Lower leg skin (tissue), 4 donors: ENCODE measurements around the gene STIM1. TPM values are rescaled to one million over a fixed set of nuclear protein-coding genes. Genes with fewer than 3 reads are reported as not detected.

Experiments
- DNase-seq, 2 donors: peaks; one replicate each; pipeline ENCODE4 v3.0.0-alpha.2; 2019; ENCODE audit warnings: low spot score in 2 of 2
- H3K4me3 ChIP-seq: fragments of 200-600 bp; sonication (generic); 2 replicates; pipeline ENCODE4 v1.5.1; 2017; ENCODE audit warnings: mild to moderate bottlenecking, low read depth; ENCODE audit not compliant: poor library complexity, severe bottlenecking
- CTCF ChIP-seq, 3 donors: fragments of 450-650 bp; IDR thresholded peaks; one replicate each; pipeline ENCODE4 v1.5.1; 2016; ENCODE audit warnings: antibody characterized with exemption in 3 of 3, mild to moderate bottlenecking in 3 of 3, moderate library complexity in 2 of 3
- POLR2A ChIP-seq, 2 donors: fragments of 450-650 bp; IDR thresholded peaks; one replicate each; pipeline ENCODE4 v1.6.1; 2016 to 2017; ENCODE audit warnings: antibody characterized with exemption in 2 of 2, mild to moderate bottlenecking in 1 of 2, moderate library complexity in 1 of 2
- WGBS, 2 donors: methylation state at CpG; one replicate each; pipeline ENCODE4 v1.1.5; 2018; 5-methylcytosine and 5-hydroxymethylcytosine counted together
- intact Hi-C: fragments of 100-400 bp; cut with DNase I; formaldehyde crosslinking; loops from one replicate; pipeline ENCODE4 v1.15.0; 2023; ENCODE audit warnings: low total_unique reads
- total RNA-seq, 4 donors: library from RNA; depleted of rRNA; stranded (reverse); fragments of >200 nt; gene quantifications; one replicate each; pipeline ENCODE4 v1.1.0, GENCODE V29; 2016

Gene STIM1
- total RNA-seq, 4 donors from 2014 or later, result 43.7 to 75.9 (median 64.9) TPM

DNA sequence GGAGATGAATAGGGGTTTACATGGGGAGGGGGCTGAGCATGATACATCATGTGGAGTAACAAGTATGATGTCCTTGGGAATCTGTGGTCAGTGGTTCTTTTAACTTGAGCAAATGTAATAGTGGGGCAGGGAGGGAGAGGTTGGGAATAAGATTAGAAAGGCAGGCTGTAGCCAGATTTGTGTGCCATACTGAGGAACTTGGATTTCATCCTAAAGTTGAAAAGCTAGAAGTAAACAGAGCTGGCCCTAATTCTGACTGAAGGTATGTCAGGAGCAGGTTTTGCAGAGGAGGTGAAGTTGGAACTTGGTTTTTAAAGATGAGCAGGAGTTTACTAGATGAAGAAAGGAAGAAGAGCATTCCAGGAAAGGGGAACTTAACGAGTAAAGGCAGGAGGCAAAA, 130.8 kb downstream of the STIM1 start:
- TF ChIP-seq CTCF (IDR thresholded peaks at IDR 0.05) (no peak), POLR2A (IDR thresholded peaks at IDR 0.05) (no peak)
- intact Hi-C loops, result no loop called here
- WGBS, 2 donors, result 47 to 62% methylated on average over 1 of the region's 1 CpG
- no peak overlapping the region for H3K4me3 ChIP-seq
- no peak for DNase-seq

DNA sequence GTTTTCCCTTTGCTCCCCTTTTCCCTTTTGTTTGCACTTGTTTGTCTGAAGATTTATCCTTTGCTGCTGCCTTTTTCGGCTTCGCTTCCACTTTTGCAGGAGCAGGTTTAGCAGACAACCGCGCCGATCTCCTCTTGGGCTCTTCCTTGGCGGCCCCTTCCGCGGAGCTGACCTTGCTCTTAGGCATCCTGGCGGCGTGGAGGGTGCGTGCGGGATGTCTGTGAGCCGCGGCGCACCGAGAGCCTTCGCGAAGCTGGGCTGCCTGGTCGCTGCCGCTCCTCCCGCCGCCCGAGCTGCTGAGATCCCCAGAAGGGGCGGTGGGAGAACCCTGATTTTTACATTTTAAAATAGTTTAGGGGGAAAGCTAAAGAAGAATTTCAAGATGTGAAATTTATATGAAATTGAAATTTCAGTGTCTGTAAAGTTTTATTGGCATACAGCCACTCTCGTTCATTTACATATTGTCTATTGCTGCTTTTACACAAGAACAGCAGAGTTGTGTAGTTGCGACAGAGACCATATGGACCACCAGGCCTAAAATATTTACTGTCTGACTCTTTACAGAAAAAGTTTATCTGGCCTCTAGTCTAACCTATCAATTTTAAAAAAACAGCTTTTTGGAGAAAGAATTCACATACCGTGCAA, 133.9 kb downstream of the STIM1 start:
- H3K4me3 ChIP-seq, result no peak overlapping the region
- 78 to 85% methylated on average over 27 of the region's 27 CpGs for WGBS, 2 donors
- intact Hi-C loops, result no loop called here
- no peak for TF ChIP-seq CTCF (IDR thresholded peaks at IDR 0.05)
- no peak for TF ChIP-seq POLR2A (IDR thresholded peaks at IDR 0.05)
- no peak for DNase-seq

DNA sequence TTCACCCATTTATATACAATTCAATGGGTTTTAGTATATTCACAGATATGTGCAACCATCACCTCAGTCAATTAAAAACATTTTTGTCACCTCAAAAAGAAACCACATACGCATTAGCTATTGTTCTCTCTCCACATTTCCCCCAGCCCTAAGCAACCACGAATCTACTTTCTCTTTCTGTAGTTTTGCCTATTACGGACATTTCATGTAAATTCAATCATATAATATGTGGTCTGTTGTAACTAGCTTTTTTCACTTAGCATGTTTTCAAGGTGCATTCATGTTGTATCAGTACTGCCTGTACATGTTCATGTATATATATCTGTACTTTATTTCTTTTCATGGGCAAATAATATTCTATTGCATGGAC, 134.4 kb downstream of the STIM1 start:
- intact Hi-C loops, result no loop called here
- DNase-seq, result no peak
- no peak for TF ChIP-seq POLR2A (IDR thresholded peaks at IDR 0.05)
- TF ChIP-seq CTCF (IDR thresholded peaks at IDR 0.05), result no peak

GRCh38 chr11:3990406-3990805, 134.9 kb downstream of the STIM1 start:
- DNase-seq, result no peak
- no peak for TF ChIP-seq POLR2A (IDR thresholded peaks at IDR 0.05)
- TF ChIP-seq CTCF (IDR thresholded peaks at IDR 0.05), result no peak
- no peak overlapping the region for H3K4me3 ChIP-seq
- intact Hi-C loops, result no loop called here

More for the DNA sequence above, 134.4 kb downstream of the STIM1 start:
- no peak overlapping the region for H3K4me3 ChIP-seq
- 85 to 89% methylated on average over 3 of the region's 3 CpGs for WGBS, 2 donors

- 93 to 96% methylated on average over 1 of the region's 1 CpG for WGBS, 2 donors
- no peak for DNase-seq
Observed at GRCh38 chr11:3992964-3993363, 137.5 kb downstream of the STIM1 start.

More at GRCh38 chr11:3992964-3993363, 137.5 kb downstream of the STIM1 start:
- intact Hi-C loops, result no loop called here
- TF ChIP-seq POLR2A (IDR thresholded peaks at IDR 0.05) (no peak), CTCF (IDR thresholded peaks at IDR 0.05) (no peak)
- H3K4me3 ChIP-seq, result no peak overlapping the region
